Tibial nerve (tissue), 4 donors: Measurements from ENCODE around the gene BCL7A.

Experiments used
- CTCF ChIP-seq, 5 experiments: fragments of 200-600 bp in 3 of 5; fragments of 450-650 bp in 2 of 5; sonication (generic) in 3 of 5; IDR thresholded peaks; one replicate each; pipeline ENCODE4 v1.5.1; 2016 to 2019; ENCODE audit warnings: antibody characterized with exemption in 5 of 5, mild to moderate bottlenecking in 3 of 5, moderate library complexity in 2 of 5
- EP300 ChIP-seq, 2 donors: sonication (generic); formaldehyde crosslinking; IDR thresholded peaks; one replicate each; pipeline ENCODE4 v1.6.1; 2017; ENCODE audit warnings: antibody characterized with exemption in 2 of 2, mild to moderate bottlenecking in 1 of 2
- POLR2A ChIP-seq, 2 donors: fragments of 450-650 bp; IDR thresholded peaks; one replicate each; pipeline ENCODE4 v1.6.1; 2017; ENCODE audit warnings: antibody characterized with exemption in 2 of 2, mild to moderate bottlenecking in 2 of 2, moderate library complexity in 2 of 2

GRCh38 chr12:122081083-122081696, 59.5 kb downstream of the BCL7A start:
- TF ChIP-seq CTCF (IDR thresholded peaks at IDR 0.05) (no peak), EP300 (IDR thresholded peaks at IDR 0.05) (no peak), POLR2A (IDR thresholded peaks at IDR 0.05) (no peak)
